IgD-negative memory B cell (primary cell): Measurements from ENCODE around the gene TMEM233. TPM values are rescaled to one million over a fixed set of nuclear protein-coding genes. Genes with fewer than 3 reads are reported as not detected.

Experiments used
- H3K27ac Mint-ChIP-seq, 3 donors: one replicate each; pipeline ENCODE4 v1.8.0; 2020 to 2022; ENCODE audit warnings: mild to moderate bottlenecking in 3 of 3, mixed read lengths in 3 of 3, moderate library complexity in 1 of 3
- H3K27me3 Mint-ChIP-seq: one replicate; pipeline ENCODE4 v1.8.0; 2021; ENCODE audit warnings: mixed read lengths
- H3K36me3 Mint-ChIP-seq: one replicate; pipeline ENCODE4 v1.8.0; 2020; ENCODE audit warnings: mild to moderate bottlenecking, mixed read lengths
- H3K4me1 Mint-ChIP-seq, 3 donors: one replicate each; pipeline ENCODE4 v1.8.0; 2020 to 2022; ENCODE audit warnings: mixed read lengths in 3 of 3, mild to moderate bottlenecking in 1 of 3
- H3K4me3 Mint-ChIP-seq, 4 donors: one replicate each; pipeline ENCODE4 v1.8.0; 2020 to 2022; ENCODE audit warnings: mild to moderate bottlenecking in 4 of 4, mixed read lengths in 4 of 4, moderate library complexity in 3 of 4
- H3K9me3 Mint-ChIP-seq, 3 donors: one replicate each; pipeline ENCODE4 v1.8.0; 2020 to 2021; ENCODE audit warnings: mixed read lengths in 3 of 3, mild to moderate bottlenecking in 1 of 3
- polyA plus RNA-seq: library from polyadenylated mRNA; unstranded; fragments of 300-500 nt; fragmentation: Illumina TruSeq; gene quantifications from one replicate; pipeline ENCODE4 v1.2.3, GENCODE V29; 2021

The TMEM233 gene
- not detected for polyA plus RNA-seq

DNA sequence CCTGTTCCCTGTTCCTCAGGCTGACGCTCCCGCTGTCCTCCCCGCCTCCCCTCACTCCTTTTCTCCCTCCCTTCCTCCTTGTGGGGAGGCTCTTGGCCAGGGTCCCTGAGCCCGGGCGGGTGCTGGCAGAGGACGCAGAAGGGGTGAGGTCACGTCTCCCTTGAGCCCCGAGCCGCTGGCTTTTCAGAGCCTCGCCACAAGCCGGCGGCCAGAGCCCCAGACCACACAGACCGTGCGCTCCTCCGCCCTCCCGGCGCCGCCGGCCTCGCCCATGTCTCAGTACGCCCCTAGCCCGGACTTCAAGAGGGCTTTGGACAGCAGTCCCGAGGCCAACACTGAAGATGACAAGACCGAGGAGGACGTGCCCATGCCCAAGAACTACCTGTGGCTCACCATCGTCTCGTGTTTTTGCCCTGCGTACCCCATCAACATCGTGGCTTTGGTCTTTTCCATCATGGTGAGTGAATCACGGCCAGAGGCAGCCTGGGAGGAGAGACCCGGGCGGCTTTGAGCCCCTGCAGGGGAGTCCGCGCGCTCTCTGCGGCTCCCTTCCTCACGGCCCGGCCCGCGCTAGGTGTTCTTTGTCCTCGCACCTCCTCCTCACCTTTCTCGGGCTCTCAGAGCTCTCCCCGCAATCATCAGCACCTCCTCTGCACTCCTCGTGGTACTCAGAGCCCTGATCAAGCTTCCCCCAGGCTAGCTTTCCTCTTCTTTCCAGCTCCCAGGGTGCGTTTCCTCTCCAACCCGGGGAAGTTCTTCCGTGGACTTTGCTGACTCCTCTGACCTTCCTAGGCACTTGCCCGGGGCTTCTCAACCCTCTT, at the start of gene TMEM233:
Gene TMEM233, plus strand, starts transcription at position 197 of the 821 bp plus-strand sequence. Its CDS starts 75 bp downstream, at position 272.
- Mint-ChIP-seq H3K4me3 (peak within 1 kb of the TSS in 2 of 4 donors; percentile 70 to 72), H3K36me3 (no peaks in the 10 kb centered on the region), H3K9me3 (no peaks in the 10 kb centered on the region), H3K27ac (no peak within 1 kb of the TSS), H3K27me3 (peaks cover 57% of the 10 kb centered on the region), H3K4me1 (peaks cover 0 to 11% (median 4%) of the 10 kb centered on the region in 3 donors)

DNA sequence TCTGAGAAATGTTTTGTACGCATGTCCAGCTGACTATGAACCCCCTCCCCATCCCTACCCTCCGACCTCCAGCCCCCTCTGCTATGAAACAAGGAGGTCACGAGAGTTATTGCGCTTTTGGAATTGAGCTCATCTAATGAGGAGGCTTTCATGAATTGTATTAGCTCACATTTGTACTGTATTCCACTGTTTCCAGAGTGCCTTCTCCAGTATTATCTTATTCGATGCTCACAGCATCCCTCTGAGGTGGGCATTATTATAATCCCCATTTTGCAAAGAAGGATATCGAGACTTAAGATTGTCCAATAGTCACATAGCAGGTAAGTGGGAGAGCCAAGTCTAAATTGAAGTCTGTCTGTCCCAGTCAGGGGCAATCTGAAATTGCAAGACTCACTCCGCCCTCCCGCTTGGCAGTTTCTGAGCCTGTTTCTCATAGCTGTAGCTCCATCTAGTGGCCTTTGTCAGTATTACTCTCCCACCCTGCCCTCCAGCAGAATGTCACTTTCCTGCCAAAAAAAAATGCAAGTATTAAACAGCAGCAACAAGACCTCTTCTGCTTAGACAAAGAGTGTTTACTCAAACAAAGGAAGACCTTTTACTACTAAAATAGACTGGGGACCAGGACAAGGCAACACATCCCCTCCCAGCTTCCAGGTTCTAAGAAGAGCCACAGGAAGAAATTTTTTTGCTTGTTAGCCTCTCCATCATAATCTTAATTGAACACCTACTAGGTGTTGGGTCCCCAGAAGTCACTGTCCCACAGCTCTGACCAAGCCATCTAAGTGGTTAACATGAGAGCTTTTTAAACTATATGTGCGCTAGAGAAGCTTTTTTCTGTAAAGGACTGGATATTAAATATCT, 48.6 kb upstream of the TMEM233 start:
- H3K36me3 Mint-ChIP-seq = no peaks in the 10 kb centered on the region
- H3K27me3 Mint-ChIP-seq = peaks cover 7% of the 10 kb centered on the region
- peaks cover 0 to 2% (median 0%) of the 10 kb centered on the region in 3 donors for H3K4me1 Mint-ChIP-seq
- peaks cover 0 to 2% (median 0%) of the 10 kb centered on the region in 3 donors for H3K9me3 Mint-ChIP-seq
- H3K4me3 Mint-ChIP-seq = no peak overlapping the region
- peak overlapping the region in 1 of 3 donors; percentile 2 for H3K27ac Mint-ChIP-seq

DNA sequence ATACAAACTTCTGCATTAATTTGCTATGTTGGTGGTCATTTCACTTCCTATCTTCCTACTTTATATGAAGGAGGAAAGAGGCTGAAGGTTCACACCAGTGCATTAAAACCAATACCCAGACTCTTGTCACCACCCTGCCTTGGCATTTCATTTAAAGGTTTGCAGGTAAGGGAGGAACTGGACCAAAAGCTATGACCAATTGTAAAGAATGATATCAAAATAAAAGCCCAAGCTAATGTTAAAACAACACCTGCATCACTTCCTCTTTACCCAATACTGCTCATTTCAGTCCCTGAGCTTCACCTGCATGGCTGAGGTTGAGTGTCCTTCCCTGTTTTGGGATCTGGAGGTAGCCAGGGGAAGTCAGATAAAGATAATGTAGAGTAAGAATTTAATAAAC, 47.2 kb upstream of the TMEM233 start:
- peaks cover 0 to 2% (median 0%) of the 10 kb centered on the region in 3 donors for H3K9me3 Mint-ChIP-seq
- no peak overlapping the region for H3K27ac Mint-ChIP-seq
- no peak overlapping the region for H3K4me3 Mint-ChIP-seq
- no peaks in the 10 kb centered on the region for H3K36me3 Mint-ChIP-seq
- H3K27me3 Mint-ChIP-seq = peaks cover 15% of the 10 kb centered on the region
- peaks cover 0 to 2% (median 0%) of the 10 kb centered on the region in 3 donors for H3K4me1 Mint-ChIP-seq

DNA sequence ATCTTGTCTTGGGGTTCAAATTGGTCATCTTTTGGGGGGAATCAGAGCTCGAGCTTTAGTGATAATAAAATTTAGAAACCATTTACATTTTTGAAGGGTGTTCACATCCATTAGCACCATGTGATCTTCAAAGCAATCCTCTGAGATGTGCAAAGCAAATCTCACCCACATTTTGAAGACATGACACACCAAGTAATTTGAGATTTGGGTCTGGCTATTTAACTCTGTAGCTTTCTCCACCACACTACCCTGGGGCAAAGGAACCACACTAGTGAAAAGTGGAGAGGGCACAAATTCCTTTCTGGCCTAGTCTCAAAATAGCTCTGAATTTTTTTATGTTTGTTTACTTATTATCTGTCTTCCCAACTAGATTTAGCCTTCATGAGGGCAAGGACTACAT, 46.6 kb upstream of the TMEM233 start:
- Mint-ChIP-seq H3K36me3 (no peaks in the 10 kb centered on the region), H3K27me3 (peaks cover 16% of the 10 kb centered on the region), H3K27ac (no peak overlapping the region), H3K4me1 (peaks cover 0 to 2% (median 0%) of the 10 kb centered on the region in 3 donors), H3K9me3 (peaks cover 0 to 2% (median 0%) of the 10 kb centered on the region in 3 donors), H3K4me3 (no peak overlapping the region)

DNA sequence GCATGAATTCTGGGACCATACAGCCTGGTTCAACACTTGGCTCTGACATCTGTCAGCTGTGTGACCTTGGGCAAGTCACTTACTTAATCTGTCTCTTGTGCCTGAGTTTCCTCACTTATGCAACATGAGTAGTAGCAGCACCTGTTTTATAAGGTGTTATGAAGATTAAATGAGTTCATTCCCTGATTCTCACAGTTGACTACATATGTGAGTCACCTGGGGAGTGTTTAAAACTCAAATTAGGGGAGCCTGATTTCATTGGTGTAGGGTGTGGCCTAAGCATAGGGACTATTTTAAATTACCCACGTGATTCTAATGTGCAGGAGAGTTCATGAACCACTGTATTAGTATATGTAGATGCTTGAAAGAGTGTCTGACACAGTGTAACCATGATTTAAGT, 36.7 kb upstream of the TMEM233 start:
- H3K4me1 Mint-ChIP-seq = no peaks in the 10 kb centered on the region
- peaks cover 11% of the 10 kb centered on the region for H3K27me3 Mint-ChIP-seq
- H3K4me3 Mint-ChIP-seq = no peak overlapping the region
- no peak overlapping the region for H3K27ac Mint-ChIP-seq
- H3K36me3 Mint-ChIP-seq = peaks cover 3% of the 10 kb centered on the region
- peaks cover 1 to 7% (median 2%) of the 10 kb centered on the region in 3 donors for H3K9me3 Mint-ChIP-seq

DNA sequence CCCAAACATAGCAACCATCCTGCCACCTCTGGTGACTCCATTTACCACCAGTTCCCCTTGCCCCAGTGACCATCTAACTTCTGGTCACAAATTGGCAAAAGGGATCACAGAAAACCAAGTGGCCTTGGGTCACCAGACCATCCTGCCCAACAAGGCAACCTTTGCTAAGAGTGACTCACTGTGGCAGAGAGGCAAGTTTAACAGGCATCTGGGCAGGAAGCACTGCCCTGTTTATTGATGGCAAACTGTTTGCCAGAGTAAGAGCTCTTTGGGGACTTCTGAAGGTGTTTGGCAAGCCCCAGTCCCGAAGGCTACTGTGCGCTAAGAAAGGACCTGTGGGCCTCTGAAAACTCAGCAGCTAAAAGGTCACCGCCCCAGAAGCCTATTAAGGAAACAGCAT, 28.2 kb upstream of the TMEM233 start:
- Mint-ChIP-seq H3K4me1 (no peaks in the 10 kb centered on the region), H3K27me3 (peaks cover 9% of the 10 kb centered on the region), H3K27ac (no peak overlapping the region), H3K36me3 (no peaks in the 10 kb centered on the region), H3K9me3 (peaks cover 0 to 3% (median 0%) of the 10 kb centered on the region in 3 donors), H3K4me3 (no peak overlapping the region)

DNA sequence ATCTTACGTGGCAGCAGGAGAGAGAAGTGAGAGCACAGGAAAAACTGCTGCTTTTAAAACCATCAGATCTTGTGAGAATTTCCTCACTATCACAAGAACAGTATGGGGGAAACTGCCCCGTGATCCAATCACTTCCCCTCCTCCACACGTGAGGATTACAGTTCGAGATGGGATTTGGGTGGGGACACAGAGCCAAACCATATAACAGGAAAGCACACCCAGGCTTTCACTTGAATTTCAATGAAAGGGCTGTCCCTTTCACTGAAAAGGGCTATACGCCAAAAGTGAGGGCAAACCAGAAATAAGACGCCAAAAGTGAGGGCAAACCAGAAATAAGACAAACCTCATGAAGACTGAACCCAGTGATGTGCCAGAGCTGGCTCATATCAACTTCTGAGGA, 22.8 kb upstream of the TMEM233 start:
- Mint-ChIP-seq H3K36me3 (no peaks in the 10 kb centered on the region), H3K9me3 (peaks cover 0 to 5% (median 0%) of the 10 kb centered on the region in 3 donors), H3K4me3 (no peak overlapping the region), H3K27me3 (peaks cover 4% of the 10 kb centered on the region), H3K27ac (no peak overlapping the region), H3K4me1 (peaks cover 0 to 1% (median 0%) of the 10 kb centered on the region in 3 donors)

DNA sequence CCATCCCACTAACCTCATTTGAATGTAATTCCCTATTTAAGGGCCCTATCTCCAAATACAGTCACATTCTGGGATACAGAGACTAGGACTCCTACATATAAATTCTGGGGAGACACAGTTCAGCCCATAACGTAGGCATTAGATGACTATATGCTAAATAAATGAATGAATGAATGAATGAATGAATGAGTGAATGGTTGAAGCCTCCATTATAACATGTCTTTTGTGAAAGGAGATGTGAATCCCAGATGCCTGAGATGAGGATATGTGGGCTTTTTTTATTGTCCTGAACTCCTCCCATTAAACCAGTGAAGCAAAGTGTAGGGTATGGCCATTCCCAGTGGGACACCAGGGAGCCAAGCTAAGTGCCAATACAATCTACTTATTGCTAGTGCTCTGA, 20.5 kb upstream of the TMEM233 start:
- Mint-ChIP-seq H3K4me1 (peaks cover 0 to 1% (median 0%) of the 10 kb centered on the region in 3 donors), H3K4me3 (no peak overlapping the region), H3K27ac (no peak overlapping the region), H3K27me3 (peaks cover 4% of the 10 kb centered on the region), H3K36me3 (no peaks in the 10 kb centered on the region), H3K9me3 (peaks cover 0 to 5% (median 0%) of the 10 kb centered on the region in 3 donors)

DNA sequence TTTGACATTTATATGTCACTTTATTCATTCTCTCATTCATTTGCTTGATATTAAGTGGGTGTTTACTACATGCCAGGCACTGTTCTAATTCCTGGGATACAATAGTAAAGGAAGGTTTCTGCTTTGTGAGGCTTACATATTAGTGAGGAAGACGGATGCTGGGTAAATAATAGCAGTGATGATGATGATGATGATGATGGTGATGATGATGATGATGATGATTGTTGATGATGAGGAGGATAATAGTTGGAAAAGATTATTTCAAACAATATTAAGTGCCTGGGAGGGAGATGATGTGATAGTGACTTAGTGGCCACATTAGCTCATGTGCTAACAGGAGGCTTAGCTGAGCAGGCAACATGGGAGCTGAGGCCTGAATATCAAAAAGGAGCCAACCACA, 19.3 kb upstream of the TMEM233 start:
- Mint-ChIP-seq H3K36me3 (no peaks in the 10 kb centered on the region), H3K4me1 (peaks cover 0 to 1% (median 0%) of the 10 kb centered on the region in 3 donors), H3K27me3 (peaks cover 4% of the 10 kb centered on the region), H3K4me3 (no peak overlapping the region), H3K9me3 (peaks cover 0 to 5% (median 0%) of the 10 kb centered on the region in 3 donors), H3K27ac (no peak overlapping the region)

DNA sequence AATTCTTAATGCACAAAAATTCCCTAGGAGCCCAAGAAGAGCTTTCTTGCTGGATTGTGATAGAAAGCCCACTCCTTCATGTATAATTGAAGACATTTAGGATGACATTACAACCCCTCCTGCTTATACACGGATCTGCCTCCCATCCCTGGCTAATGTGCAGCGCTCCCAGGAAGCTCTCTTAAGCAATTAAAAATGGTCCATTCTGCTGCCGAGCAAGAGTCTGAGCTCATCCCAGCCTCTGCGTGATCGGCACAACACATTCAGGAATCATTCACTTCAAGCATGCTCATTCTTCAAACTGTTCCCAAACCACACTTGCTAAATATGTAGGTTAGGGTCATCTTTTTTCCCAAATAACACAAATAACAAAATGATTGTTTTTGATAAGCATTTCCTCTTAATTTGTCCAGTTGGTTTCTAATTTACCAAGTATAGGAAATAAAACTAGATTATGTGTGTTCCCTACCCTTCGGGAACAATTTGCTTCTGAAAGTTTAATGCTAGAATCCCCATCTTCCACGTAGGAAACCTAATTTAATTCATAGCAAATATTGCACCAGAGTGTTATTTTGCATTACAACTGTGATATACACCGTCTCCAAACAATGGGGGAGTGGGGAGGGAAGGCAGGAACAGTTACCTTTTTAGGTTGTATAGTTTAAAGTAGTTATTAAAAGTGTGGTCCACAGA, 17.3 kb upstream of the TMEM233 start:
- Mint-ChIP-seq H3K9me3 (peaks cover 0 to 5% (median 0%) of the 10 kb centered on the region in 3 donors), H3K4me3 (no peak overlapping the region), H3K27me3 (peaks cover 4% of the 10 kb centered on the region), H3K4me1 (no peaks in the 10 kb centered on the region), H3K27ac (no peak overlapping the region), H3K36me3 (no peaks in the 10 kb centered on the region)

DNA sequence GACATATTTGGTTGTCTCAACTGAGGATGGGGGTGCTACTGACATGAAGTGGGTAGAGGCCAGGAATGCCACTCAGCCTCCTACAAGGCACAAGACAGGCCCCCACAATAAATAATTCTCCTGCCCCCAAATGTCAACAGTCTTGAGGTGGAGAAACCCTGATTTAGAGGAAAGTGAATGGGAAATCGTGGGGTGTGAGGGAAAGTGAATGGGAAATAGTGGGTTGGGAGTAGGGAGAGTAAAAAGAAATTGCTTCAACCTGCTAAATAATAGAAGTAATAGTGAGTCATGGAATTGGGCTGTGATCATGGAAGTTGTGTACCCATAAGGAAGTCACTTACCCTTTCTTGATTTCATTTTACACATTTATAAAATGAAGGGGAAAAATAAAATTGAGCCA, 16.7 kb upstream of the TMEM233 start:
- H3K36me3 Mint-ChIP-seq = peaks cover 2% of the 10 kb centered on the region
- H3K4me3 Mint-ChIP-seq = no peak overlapping the region
- H3K27ac Mint-ChIP-seq = no peak overlapping the region
- peaks cover 4% of the 10 kb centered on the region for H3K27me3 Mint-ChIP-seq
- H3K9me3 Mint-ChIP-seq = peaks cover 0 to 5% (median 0%) of the 10 kb centered on the region in 3 donors
- no peaks in the 10 kb centered on the region for H3K4me1 Mint-ChIP-seq

DNA sequence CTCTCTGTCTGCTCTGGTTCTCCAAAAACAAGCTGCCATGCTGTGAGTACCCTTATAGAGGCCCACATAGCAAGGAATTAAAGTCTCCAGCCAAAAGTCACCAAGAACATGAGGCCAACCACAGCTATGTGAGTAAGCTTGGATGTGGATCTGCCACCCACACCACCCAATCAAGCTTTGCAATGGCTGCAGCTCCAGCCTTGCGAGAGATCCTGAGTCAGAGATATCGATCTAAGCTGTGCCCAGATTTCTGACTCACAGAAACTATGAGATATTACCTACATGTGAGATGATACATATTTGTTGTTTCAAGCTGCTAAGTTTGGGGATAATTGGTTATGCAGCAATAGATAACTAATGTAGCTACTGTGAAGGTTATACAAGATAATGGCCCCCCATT, 15.5 kb upstream of the TMEM233 start:
- H3K27ac Mint-ChIP-seq = no peak overlapping the region
- H3K4me3 Mint-ChIP-seq = no peak overlapping the region
- no peaks in the 10 kb centered on the region for H3K4me1 Mint-ChIP-seq
- peaks cover 6% of the 10 kb centered on the region for H3K27me3 Mint-ChIP-seq
- H3K9me3 Mint-ChIP-seq = peaks cover 0 to 5% (median 0%) of the 10 kb centered on the region in 3 donors
- peaks cover 2% of the 10 kb centered on the region for H3K36me3 Mint-ChIP-seq

DNA sequence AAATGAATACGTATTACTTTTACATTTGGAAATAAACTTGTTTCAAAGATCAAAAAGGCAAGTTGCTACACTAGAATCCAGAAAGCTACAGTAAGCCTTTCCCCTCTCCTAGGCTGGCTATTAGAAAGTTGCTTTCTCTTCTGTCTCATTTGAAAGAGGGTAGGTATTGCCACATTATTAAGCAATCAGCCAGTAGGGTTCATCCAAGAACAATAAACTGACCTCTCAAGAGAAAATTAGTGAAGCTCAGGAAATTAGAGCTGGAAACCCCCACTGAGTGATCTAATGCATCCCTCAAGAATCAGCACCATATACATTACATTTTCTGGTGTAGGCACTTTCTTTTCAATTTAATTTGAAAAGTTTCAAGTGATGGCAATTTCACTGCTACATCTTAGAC, 4.5 kb upstream of the TMEM233 start:
- Mint-ChIP-seq H3K4me3 (no peak overlapping the region), H3K27ac (no peak overlapping the region), H3K36me3 (no peaks in the 10 kb centered on the region), H3K9me3 (peaks cover 0 to 1% (median 0%) of the 10 kb centered on the region in 3 donors), H3K4me1 (no peaks in the 10 kb centered on the region), H3K27me3 (peaks cover 27% of the 10 kb centered on the region)

DNA sequence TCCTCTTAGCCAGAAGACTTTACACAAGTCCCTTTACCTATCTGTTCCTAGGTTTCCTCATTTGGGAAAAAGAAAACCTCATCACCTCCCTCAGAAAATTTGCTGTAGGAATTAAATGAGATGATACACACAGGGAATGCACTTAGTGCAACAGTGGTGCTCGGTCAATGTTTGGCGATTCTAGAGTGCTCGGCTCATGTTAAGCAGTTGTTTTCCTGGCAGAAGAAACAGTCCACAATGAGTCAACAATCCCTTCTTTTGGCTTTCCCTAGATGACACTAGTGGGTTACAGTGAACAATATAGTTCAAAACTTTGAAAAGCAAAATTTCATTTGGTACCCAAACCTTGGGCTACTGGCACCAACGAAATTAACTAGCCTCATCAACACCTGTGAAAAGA, 3.9 kb upstream of the TMEM233 start:
- Mint-ChIP-seq H3K36me3 (no peaks in the 10 kb centered on the region), H3K4me1 (no peaks in the 10 kb centered on the region), H3K4me3 (no peak overlapping the region), H3K27me3 (peaks cover 33% of the 10 kb centered on the region), H3K27ac (no peak overlapping the region), H3K9me3 (peaks cover 0 to 1% (median 0%) of the 10 kb centered on the region in 3 donors)

DNA sequence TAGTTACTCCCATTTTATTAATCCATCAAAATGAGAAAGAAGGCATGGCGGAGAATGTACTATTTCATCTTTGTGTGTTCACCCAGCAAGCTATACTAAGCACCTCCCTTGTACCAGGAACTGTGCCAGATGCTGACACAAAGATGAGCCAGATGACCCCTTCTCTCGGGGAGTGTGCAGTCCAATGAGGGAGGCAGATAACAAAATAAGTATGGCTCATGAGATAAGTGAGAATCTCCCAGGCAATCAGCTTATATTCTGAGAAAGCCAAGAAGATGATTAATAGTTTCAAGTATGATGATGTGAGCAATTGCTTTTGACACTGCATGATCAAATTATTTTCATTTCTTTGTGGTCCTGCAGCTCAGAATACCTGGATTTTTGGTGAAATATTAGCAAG, 1.3 kb upstream of the TMEM233 start:
- Mint-ChIP-seq H3K4me3 (no peak overlapping the region), H3K27me3 (peaks cover 50% of the 10 kb centered on the region), H3K4me1 (peaks cover 0 to 11% (median 4%) of the 10 kb centered on the region in 3 donors), H3K27ac (no peak overlapping the region), H3K36me3 (no peaks in the 10 kb centered on the region), H3K9me3 (peaks cover 0 to 1% (median 0%) of the 10 kb centered on the region in 3 donors)
